H1 (cell line): ENCODE results near the gene DRC1. TPM values are rescaled to one million over a fixed set of nuclear protein-coding genes. Genes with fewer than 3 reads are reported as not detected.

Source experiments
- CTCF ChIA-PET: fragments of 300-600 bp; sonication (Branson Sonifier 250); formaldehyde crosslinking; loops from one replicate; lab custom pipeline; 2021; ENCODE audit not compliant: partially characterized antibody; lab: Charles Lee
- POLR2A ChIA-PET: fragments of 300-600 bp; sonication (Branson Sonifier 250); formaldehyde crosslinking; loops from one replicate; lab custom pipeline; 2021; ENCODE audit warnings: inconsistent platforms; ENCODE audit not compliant: partially characterized antibody; lab: Charles Lee
- DNase-seq, 2 experiments: peaks; one replicate each; pipeline versions ENCODE4 v3.0.0 to v3.0.0-alpha.2; 2010 to 2022; ENCODE audit warnings: low spot score in 2 of 2, low read depth in 1 of 2, mixed read lengths in 1 of 2
- FAIRE-seq: peaks from 2 replicates; lab custom pipeline; 2011; peaks lifted over from hg19 to GRCh38; lab: Jason Lieb, UNC
- H2AFZ ChIP-seq: 2 replicates; pipeline ENCODE4 v1.8.1; 2012; ENCODE audit warnings: low read length, inconsistent platforms
- H2AK5ac ChIP-seq: 2 replicates; pipeline ENCODE4 v1.6.1; 2013; ENCODE audit warnings: low read depth, low read length
- H2BK120ac ChIP-seq: replicated peaks from 2 replicates; pipeline ENCODE3; 2013; ENCODE audit warnings: low read depth, low read length, inconsistent platforms
- H2BK12ac ChIP-seq: 2 replicates; pipeline ENCODE4 v1.6.1; 2013; ENCODE audit warnings: low read depth, low read length
- H2BK15ac ChIP-seq: 2 replicates; pipeline ENCODE4 v1.6.1; 2013; ENCODE audit warnings: low read length
- H2BK20ac ChIP-seq: 2 replicates; pipeline ENCODE4 v1.6.1; 2013; ENCODE audit warnings: low read length
- H2BK5ac ChIP-seq: 2 replicates; pipeline ENCODE4 v1.6.1; 2013; ENCODE audit warnings: low read depth, low read length
- H3K14ac ChIP-seq: 2 replicates; pipeline ENCODE4 v1.6.1; 2013; ENCODE audit warnings: inconsistent platforms; ENCODE audit not compliant: insufficient read length
- H3K18ac ChIP-seq: 2 replicates; pipeline ENCODE4 v1.6.1; 2013; ENCODE audit warnings: low read length; ENCODE audit errors: extremely low read depth
- H3K23ac ChIP-seq: 2 replicates; pipeline ENCODE4 v1.6.1; 2013; ENCODE audit warnings: inconsistent platforms; ENCODE audit not compliant: insufficient read length
- H3K23me2 ChIP-seq: 2 replicates; pipeline ENCODE4 v1.6.1; 2013; ENCODE audit warnings: low read depth, low read length
- H3K27ac ChIP-seq: 2 replicates; pipeline ENCODE4 v1.6.1; 2011; ENCODE audit warnings: low read depth, low read length, inconsistent platforms
- H3K27me3 ChIP-seq, 4 experiments: replicated peaks in 1 of 4; 1 replicate in 1 of 4; 2 replicates in 3 of 4; pipeline versions ENCODE4 v1.6.1 to v1.8.1; 2011 to 2013; ENCODE audit warnings: low read length in 3 of 4, mild to moderate bottlenecking in 3 of 4, inconsistent platforms in 2 of 4, mixed read lengths in 2 of 4, moderate library complexity in 1 of 4; ENCODE audit not compliant: control insufficient read depth in 3 of 4, insufficient read depth in 3 of 4; ENCODE audit errors: extremely low read depth in 1 of 4
- H3K36me3 ChIP-seq, 4 experiments: 2 replicates each; pipeline versions ENCODE4 v1.6.1 to v1.8.1; 2011 to 2013; ENCODE audit warnings: mild to moderate bottlenecking in 4 of 4, low read length in 3 of 4, moderate library complexity in 2 of 4, control low read depth in 1 of 4, inconsistent platforms in 1 of 4; ENCODE audit not compliant: insufficient read depth in 4 of 4, control insufficient read depth in 2 of 4
- H3K4ac ChIP-seq: replicated peaks from 2 replicates; pipeline ENCODE3; 2013; ENCODE audit warnings: low read length, low read depth, mixed read lengths, inconsistent platforms; ENCODE audit not compliant: insufficient read length
- H3K4me1 ChIP-seq, 4 experiments: replicated peaks in 1 of 4; 1 replicate in 1 of 4; 2 replicates in 3 of 4; pipeline versions ENCODE4 v1.6.1 to v1.8.1; 2011 to 2013; ENCODE audit warnings: low read length in 3 of 4, inconsistent platforms in 2 of 4, mixed read lengths in 1 of 4; ENCODE audit not compliant: insufficient read depth in 4 of 4, control insufficient read depth in 3 of 4
- H3K4me2 ChIP-seq, 2 experiments: 2 replicates each; pipeline versions ENCODE4 v1.6.1 to v1.8.1; 2011 to 2013; ENCODE audit warnings: low read depth in 2 of 2, low read length in 2 of 2, control low read depth in 1 of 2, inconsistent platforms in 1 of 2, mild to moderate bottlenecking in 1 of 2; ENCODE audit not compliant: insufficient read depth in 1 of 2
- H3K4me3 ChIP-seq, 4 experiments: fragments of 200-600, 300-600 bp in 1 of 4; sonication (generic), shearing (Covaris generic), sonication (Bioruptor Twin) in 1 of 4; 2 replicates each; pipeline versions ENCODE4 v1.5.1 to v1.8.1; 2011 to 2016; ENCODE audit warnings: low read length in 4 of 4, low read depth in 3 of 4, control low read depth in 2 of 4, inconsistent platforms in 2 of 4, mild to moderate bottlenecking in 2 of 4, mixed read lengths in 1 of 4, moderate library complexity in 1 of 4; ENCODE audit not compliant: insufficient read depth in 2 of 4; ENCODE audit errors: extremely low read depth in 1 of 4
- H3K56ac ChIP-seq: replicated peaks from 2 replicates; pipeline ENCODE3; 2013; ENCODE audit warnings: low read depth, mild to moderate bottlenecking, mixed read lengths, low read length, inconsistent platforms; ENCODE audit not compliant: insufficient read length
- H3K79me1 ChIP-seq: 2 replicates; pipeline ENCODE4 v1.6.1; 2013; ENCODE audit warnings: low read depth, low read length, control low read depth
- H3K79me2 ChIP-seq, 2 experiments: 2 replicates each; pipeline versions ENCODE4 v1.6.1 to v1.8.1; 2012 to 2013; ENCODE audit warnings: low read length in 2 of 2, mild to moderate bottlenecking in 2 of 2, inconsistent platforms in 1 of 2; ENCODE audit not compliant: insufficient read depth in 2 of 2, control insufficient read depth in 1 of 2
- H3K9ac ChIP-seq, 4 experiments: replicated peaks in 1 of 4; 1 replicate in 1 of 4; 2 replicates in 3 of 4; pipeline versions ENCODE4 v1.6.1 to v1.8.1; 2011 to 2013; ENCODE audit warnings: low read depth in 3 of 4, low read length in 3 of 4, control low read depth in 2 of 4, mild to moderate bottlenecking in 2 of 4, moderate library complexity in 2 of 4, inconsistent platforms in 1 of 4; ENCODE audit errors: extremely low read depth in 1 of 4
- H3K9me3 ChIP-seq, 2 experiments: 2 replicates each; pipeline versions ENCODE4 v1.6.1 to v1.8.1; 2012 to 2013; ENCODE audit warnings: mild to moderate bottlenecking in 2 of 2, moderate library complexity in 2 of 2, control low read depth in 1 of 2, inconsistent platforms in 1 of 2, low read depth in 1 of 2, low read length in 1 of 2, mixed read lengths in 1 of 2; ENCODE audit not compliant: insufficient read depth in 2 of 2
- H4K20me1 ChIP-seq, 2 experiments: replicated peaks in 1 of 2; 2 replicates each; pipeline versions ENCODE3 to v1.8.1; 2011 to 2013; ENCODE audit warnings: inconsistent platforms in 2 of 2, low read length in 2 of 2, mild to moderate bottlenecking in 1 of 2; ENCODE audit not compliant: insufficient read depth in 2 of 2, control insufficient read depth in 1 of 2
- H4K5ac ChIP-seq: 2 replicates; pipeline ENCODE4 v1.6.1; 2013; ENCODE audit warnings: low read length, low read depth, mixed read lengths, inconsistent platforms; ENCODE audit not compliant: insufficient read length
- H4K8ac ChIP-seq: 2 replicates; pipeline ENCODE4 v1.8.0; 2013; ENCODE audit warnings: mild to moderate bottlenecking, moderate library complexity, low read length, inconsistent platforms; ENCODE audit not compliant: insufficient read depth; ENCODE audit errors: extremely low read depth
- H4K91ac ChIP-seq: replicated peaks from 2 replicates; pipeline ENCODE3; 2013; ENCODE audit warnings: low read length, mixed read lengths, inconsistent platforms; ENCODE audit not compliant: insufficient read length
- CBX5 ChIP-seq: fragments of 300-800, 300-1000 bp; sonication (generic); IDR thresholded peaks from 2 replicates; pipeline ENCODE4 v1.7.1; 2016; ENCODE audit warnings: antibody characterized with exemption, low read length, low read depth
- CBX8 ChIP-seq: fragments of 300-800, 300-1000 bp; sonication (generic); IDR thresholded peaks from 2 replicates; pipeline ENCODE4 v1.7.1; 2016; ENCODE audit warnings: low read depth, low read length, borderline replicate concordance
- KDM1A ChIP-seq: fragments of 200-600, 300-600 bp; sonication (generic); IDR thresholded peaks from 2 replicates; pipeline ENCODE4 v1.7.1; 2016; ENCODE audit warnings: mild to moderate bottlenecking, low read length, borderline replicate concordance
- NANOG ChIP-seq: IDR thresholded peaks from 2 replicates; pipeline ENCODE4 v1.6.1; 2011; ENCODE audit warnings: low read length, low read depth, mild to moderate bottlenecking, inconsistent platforms; ENCODE audit not compliant: insufficient read depth, poor library complexity, severe bottlenecking
- POLR2AphosphoS5 ChIP-seq: IDR thresholded peaks from 2 replicates; pipeline ENCODE4 v1.6.1; 2011; ENCODE audit warnings: low read depth, low read length
- POU5F1 ChIP-seq: IDR thresholded peaks from 2 replicates; pipeline ENCODE4 v1.6.1; 2011; ENCODE audit warnings: low read depth, mild to moderate bottlenecking, low read length, moderate library complexity
- RFX5 ChIP-seq: IDR thresholded peaks from 2 replicates; pipeline ENCODE4 v1.6.1; 2011; ENCODE audit warnings: low read depth, low read length, improper control_type of control experiment, borderline replicate concordance
- RNF2 ChIP-seq: fragments of 200-900, 300-1000 bp; sonication (generic); IDR thresholded peaks from 2 replicates; pipeline ENCODE4 v1.7.1; 2016; ENCODE audit warnings: borderline replicate concordance, low read depth, mild to moderate bottlenecking, antibody characterized with exemption, low read length; ENCODE audit not compliant: poor library complexity, severe bottlenecking; ENCODE audit errors: missing control alignments
- RXRA ChIP-seq: IDR thresholded peaks from 2 replicates; pipeline ENCODE4 v1.6.1; 2011; ENCODE audit warnings: low read depth, mild to moderate bottlenecking, low read length, moderate library complexity; ENCODE audit not compliant: insufficient read depth
- SP2 ChIP-seq: IDR thresholded peaks from 2 replicates; pipeline ENCODE4 v1.6.1; 2012; ENCODE audit warnings: mild to moderate bottlenecking, low read length, inconsistent platforms
- TBP ChIP-seq: IDR thresholded peaks from 2 replicates; pipeline ENCODE4 v1.6.1; 2011; ENCODE audit warnings: low read depth, low read length, improper control_type of control experiment
- YY1 ChIP-seq: IDR thresholded peaks from 2 replicates; pipeline ENCODE4 v1.6.1; 2011; ENCODE audit warnings: low read depth, mild to moderate bottlenecking, low read length
- WGBS, 2 experiments: shearing (Covaris generic) in 1 of 2; methylation state at CpG; one replicate each; pipeline versions ENCODE4 v1.1.6 to v1.1.7; 2013 to 2015; ENCODE audit warnings: low lambda C conversion rate in 2 of 2, mixed read lengths in 2 of 2, inconsistent platforms in 1 of 2, low coverage in 1 of 2, missing lambda C conversion rate in 1 of 2; ENCODE audit not compliant: insufficient replicate concordance in 2 of 2, insufficient coverage in 1 of 2, insufficient read length in 1 of 2; ENCODE audit errors: extremely low coverage in 1 of 2, missing lambda C conversion rate in 1 of 2; 5-methylcytosine and 5-hydroxymethylcytosine counted together
- polyA plus RNA-seq, 7 experiments: library from polyadenylated mRNA; depleted of rRNA in 3 of 7; stranded (reverse) in 5 of 7; unstranded in 2 of 7; fragments of >200 nt in 5 of 7; fragments of 200-250 nt in 2 of 7; gene quantifications; 1 replicate in 5 of 7; 2 replicates in 1 of 7; 4 replicates in 1 of 7; pipeline versions ENCODE4 v1.2.1 to v1.2.3, GENCODE V29; 2011 to 2013; ENCODE audit warnings: missing spikeins in 2 of 7, mixed read lengths in 2 of 7
- total RNA-seq: library from RNA; stranded (reverse); fragmentation: NEBNext Ultra II Directional; extraction: Animal tissue kit (Norgen Biotek cat#: 25700); gene quantifications from 2 replicates; pipeline ENCODE4 v1.2.1, GENCODE V29; 2021

Gene DRC1
- total and polyA plus RNA-seq, 2 of the 8 experiments (the other 6 are each of a cell fraction or from before 2014, with no cell fraction given): 0.08 TPM; not detected in 1

DNA sequence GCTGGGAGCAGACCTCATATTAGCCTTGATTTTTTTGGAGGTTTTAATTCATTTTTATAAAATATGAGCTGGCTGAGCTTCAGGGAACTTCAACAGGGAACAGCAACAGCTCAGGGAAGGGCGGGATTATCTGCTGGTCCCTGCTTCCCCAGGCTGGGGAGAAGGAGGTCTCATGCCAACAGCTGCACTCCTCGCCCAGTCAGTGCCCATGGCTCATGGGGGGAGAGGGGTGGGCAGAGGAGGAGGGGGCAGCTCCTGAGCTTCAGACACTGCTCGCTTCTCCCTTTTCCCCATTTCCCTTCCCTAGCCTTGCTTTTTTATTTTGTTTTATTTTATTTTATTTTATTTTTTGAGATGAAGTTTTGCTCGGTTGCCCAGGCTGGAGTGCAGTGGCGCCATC is 76.6 kb downstream of the DRC1 start:
- no peak overlapping the region for H3K18ac ChIP-seq
- CTCF ChIA-PET: interaction anchor here (1.2 to 5.5 kb wide), 8 partner anchors 9 to 146 kb away, joined by 3 to 24 read pairs (median 4); no protein-coding TSS in a partner anchor
- POLR2A ChIA-PET: interaction anchor here (0.8 to 1.3 kb wide), 2 partner anchors 9 to 12 kb away, joined by 3 to 4 read pairs; no protein-coding TSS in a partner anchor
- TF ChIP-seq RFX5 (no peak), YY1 (no peak), RXRA (no peak), POU5F1 (no peak), SP2 (no peak), CBX8 (no peak), TBP (no peak), POLR2AphosphoS5 (no peak), RNF2 (no peak), NANOG (no peak), KDM1A (no peak), CBX5 (no peak)

More for the DNA sequence above, 76.6 kb downstream of the DRC1 start:
- no peak overlapping the region for H3K4ac ChIP-seq
- peaks cover 0 to 7% (median under 1%) of the 10 kb centered on the region in 4 experiments; a peak in 4 of 7 replicates for H3K4me1 ChIP-seq
- 88% methylated on average over 4 of the region's 5 CpGs; no CpG with 5 or more reads in 1 of the 2 experiments for WGBS, 2 experiments
- H4K20me1 ChIP-seq: peaks cover 0 to 7% of the 10 kb centered on the region in 2 experiments
- no peak overlapping the region for H4K5ac ChIP-seq
- no peak overlapping the region for H2BK15ac ChIP-seq
- H3K14ac ChIP-seq: no peak overlapping the region
- no peak overlapping the region for H2BK12ac ChIP-seq
- H3K27me3 ChIP-seq: no peaks in the 10 kb centered on the region
- FAIRE-seq: no peak
- no peaks in the 10 kb centered on the region for H3K79me2 ChIP-seq
- H2AK5ac ChIP-seq: no peak overlapping the region
- H3K79me1 ChIP-seq: no peaks in the 10 kb centered on the region
- H2BK5ac ChIP-seq: no peak overlapping the region
- DNase-seq: no peak
- H3K27ac ChIP-seq: no peak overlapping the region
- H3K23me2 ChIP-seq: peaks cover 5% of the 10 kb centered on the region; the same call in 1 of the 2 replicates
- H3K36me3 ChIP-seq: no peaks in the 10 kb centered on the region
- no peak overlapping the region for H2BK20ac ChIP-seq
- no peak overlapping the region for H3K4me2 ChIP-seq
- no peak overlapping the region for H3K4me3 ChIP-seq
- no peak overlapping the region for H4K91ac ChIP-seq
- no peak overlapping the region for H2BK120ac ChIP-seq
- no peak overlapping the region for H3K23ac ChIP-seq
- H3K9me3 ChIP-seq: no peaks in the 10 kb centered on the region
- no peak overlapping the region for H4K8ac ChIP-seq
- no peak overlapping the region for H3K9ac ChIP-seq
- no peak overlapping the region for H2AFZ ChIP-seq
- no peak overlapping the region for H3K56ac ChIP-seq
